GM19468 (cell line): Measurements from ENCODE around the gene TAP1.

Experiments used
- ATAC-seq: cut with Tn5 transposase; IDR thresholded peaks from one replicate; pipeline ENCODE4 v1.9.1; 2021; ENCODE audit warnings: mild to moderate bottlenecking, moderate library complexity, moderate number of reproducible peaks; ENCODE audit not compliant: unreplicated experiment; ENCODE audit errors: extremely low read depth

The TAP1 gene

GRCh38 chr6:32842690-32843089 is 10.8 kb downstream of the TAP1 start:
- no peak for ATAC-seq

GRCh38 chr6:32842021-32842650 is 11.4 kb downstream of the TAP1 start:
- ATAC-seq = no peak

DNA sequence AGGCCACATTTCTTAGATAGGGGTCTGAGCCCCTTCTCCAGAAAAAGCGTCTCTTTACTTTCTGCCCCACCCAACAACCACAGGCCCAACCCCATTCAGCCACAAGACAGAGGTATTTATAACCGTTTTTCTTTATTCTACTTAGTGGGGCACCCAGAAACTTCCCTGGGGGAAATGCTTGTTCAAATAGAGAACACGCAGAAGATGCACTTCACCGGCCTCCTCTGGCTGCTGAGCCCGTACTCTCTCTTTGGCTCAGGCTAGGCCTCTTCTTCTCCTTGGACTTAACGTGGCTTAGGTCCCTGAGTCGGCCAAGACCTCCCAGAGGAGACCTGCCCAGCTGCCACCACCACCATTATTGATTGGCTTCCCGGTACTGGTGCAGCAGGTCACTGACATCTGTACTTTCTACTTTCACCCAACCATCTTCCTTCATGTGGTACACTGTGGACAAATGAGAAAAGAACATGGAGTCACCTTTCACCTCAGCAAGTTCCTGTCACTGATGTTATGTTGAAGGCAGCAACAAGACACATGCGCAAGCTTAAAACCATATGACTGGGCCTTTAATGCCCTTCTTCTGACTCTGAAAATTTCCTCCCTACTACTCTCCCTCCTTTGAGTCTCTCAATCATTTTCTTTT is 12.8 kb downstream of the TAP1 start:
- no peak for ATAC-seq

- no peak for ATAC-seq
Measured at GRCh38 chr6:32839356-32839755, 14.1 kb downstream of the TAP1 start.

DNA sequence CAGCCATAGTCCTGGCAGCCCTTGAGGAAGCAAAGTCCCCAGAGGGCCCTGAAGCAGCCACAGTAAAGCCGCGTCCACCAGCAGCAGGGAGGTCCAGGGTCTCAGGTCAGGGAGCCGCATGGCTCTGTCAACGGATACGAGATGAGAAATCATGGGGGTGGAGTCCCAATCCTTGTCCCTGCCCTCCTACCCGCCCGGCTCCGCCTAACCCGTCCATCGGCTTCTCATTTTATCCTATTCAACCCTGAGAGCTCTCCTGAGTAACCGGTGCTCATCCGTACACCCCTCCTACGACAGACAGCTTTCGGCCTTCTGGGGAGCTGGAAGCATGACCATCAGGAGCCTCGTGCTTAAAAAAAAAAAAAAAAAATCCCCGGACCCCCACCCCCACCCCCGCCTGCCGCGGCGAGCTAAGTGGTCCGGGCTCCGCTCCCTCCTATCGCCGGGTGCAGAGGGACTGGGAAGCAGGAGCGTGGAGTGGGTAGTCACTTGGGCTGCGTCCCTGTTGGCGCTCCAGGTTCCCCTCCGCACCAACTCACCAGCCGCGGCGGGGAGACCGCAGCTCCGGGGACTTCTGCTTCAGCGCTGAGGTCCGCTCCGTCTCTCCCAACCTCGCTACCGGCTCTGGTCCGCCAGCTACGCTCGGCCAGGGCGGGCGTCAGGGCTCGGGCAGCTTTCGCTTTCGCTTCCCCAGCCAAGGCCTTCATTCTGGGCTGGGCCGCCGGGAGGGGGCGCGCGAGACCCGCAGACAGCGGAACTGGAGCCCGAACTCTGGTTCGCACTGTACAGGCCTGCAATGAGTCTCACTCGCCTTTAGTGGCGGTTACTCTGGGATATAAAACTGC is 15.2 kb downstream of the TAP1 start, which contains the start of gene TAP2:
TSS of gene TAP2 (minus strand) at position 626 of the 845 bp plus-strand sequence. CDS start at position 120, 506 bp downstream.
- ATAC-seq = peak; percentile 62

- no peak for ATAC-seq
Measured at GRCh38 chr6:32837651-32838113, 15.8 kb downstream of the TAP1 start.

DNA sequence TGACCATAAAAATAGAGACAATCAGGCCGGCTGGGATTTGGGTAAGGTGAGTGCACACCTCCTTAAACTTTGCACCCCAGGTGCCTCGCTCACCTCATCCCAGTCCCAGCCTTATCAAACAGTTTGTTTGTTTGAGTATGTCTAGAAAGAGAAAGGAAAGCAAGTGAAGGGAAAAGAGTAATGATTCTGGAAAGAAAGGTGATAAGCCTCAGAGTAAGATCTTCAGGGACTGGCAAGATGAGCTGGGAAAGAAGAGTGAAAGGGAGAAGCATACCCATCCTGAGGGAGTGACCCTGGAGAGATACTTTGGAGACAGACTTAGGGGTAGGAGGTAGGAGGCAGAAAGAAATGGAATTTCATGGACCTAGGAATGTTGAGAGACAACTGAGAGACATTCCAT is 16.6 kb downstream of the TAP1 start:
- no peak for ATAC-seq

DNA sequence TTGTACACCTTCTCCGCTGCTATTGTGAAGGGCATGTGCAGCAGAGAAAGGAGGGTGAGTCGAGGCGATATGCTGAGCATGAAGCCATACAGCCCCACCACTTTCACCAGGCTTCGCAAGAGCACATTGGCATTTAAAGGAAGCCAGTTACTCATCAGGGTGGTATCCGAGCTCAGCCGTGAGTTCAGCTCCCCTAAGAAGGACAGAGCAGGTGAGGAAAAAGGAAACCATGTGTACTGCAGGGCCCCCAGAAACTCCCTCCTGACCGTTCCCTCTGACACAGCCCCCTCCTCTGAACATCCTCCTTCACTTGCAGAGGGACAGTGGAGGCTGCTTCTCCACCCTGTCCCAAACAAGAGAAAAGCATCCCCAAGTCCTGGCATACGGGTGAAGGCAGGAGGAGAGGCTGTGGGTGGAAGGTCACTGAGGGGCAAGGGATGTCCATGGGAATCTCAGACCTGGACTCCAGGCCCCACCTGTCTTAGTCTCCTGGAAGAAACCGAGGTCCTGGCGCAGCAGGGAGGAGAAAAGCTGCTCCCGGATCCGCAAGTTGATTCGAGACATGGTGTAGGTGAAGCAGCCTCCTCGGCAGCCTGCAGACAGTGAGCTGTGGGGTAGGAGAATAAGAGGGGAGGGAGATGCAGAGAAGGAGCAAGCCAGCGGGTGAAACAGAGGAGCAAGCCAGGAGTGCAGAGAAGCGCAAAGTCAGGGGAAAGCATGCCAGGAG is 18.2 kb downstream of the TAP1 start:
- ATAC-seq = no peak

GRCh38 chr6:32833664-32834063 is 19.8 kb downstream of the TAP1 start:
- no peak for ATAC-seq

DNA sequence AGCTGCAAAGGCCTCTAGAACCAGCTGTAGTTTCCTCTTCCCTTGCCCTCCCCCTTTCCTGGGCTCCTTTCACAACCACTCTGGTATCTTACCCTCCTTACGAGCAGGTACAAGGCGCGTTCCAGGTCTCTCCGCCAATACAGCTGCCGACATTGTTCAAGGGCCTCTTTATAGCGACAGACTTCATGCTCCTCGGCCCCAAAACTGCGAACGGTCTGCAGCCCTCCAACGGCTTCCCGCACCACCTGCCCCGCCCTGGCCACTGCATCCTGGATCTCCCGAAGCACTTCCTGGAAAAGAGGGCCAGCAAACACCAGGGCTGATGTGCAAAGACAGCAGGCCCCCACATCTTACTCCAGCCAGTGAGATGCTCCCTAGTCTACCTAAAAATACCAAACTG is 21.0 kb downstream of the TAP1 start:
- ATAC-seq = no peak

DNA sequence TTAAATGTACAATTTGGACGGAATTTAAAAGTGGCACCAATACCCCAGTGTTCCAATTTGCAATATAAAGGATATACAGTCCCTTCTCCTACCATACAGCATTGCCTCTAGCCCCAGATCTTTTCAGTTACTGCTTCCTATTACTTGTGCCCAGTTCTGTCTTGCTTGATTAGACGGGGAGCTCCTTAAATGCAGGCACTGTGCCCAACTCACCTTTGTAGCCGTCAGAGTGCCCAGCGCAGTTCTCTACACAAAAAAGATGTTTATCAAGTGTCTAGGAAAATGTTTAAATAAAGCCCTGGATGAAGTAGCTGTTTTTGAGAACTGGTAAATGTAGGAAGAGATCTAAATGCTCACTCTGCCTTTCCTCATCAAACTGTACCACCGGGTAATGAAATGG is 22.6 kb downstream of the TAP1 start:
- no peak for ATAC-seq

DNA sequence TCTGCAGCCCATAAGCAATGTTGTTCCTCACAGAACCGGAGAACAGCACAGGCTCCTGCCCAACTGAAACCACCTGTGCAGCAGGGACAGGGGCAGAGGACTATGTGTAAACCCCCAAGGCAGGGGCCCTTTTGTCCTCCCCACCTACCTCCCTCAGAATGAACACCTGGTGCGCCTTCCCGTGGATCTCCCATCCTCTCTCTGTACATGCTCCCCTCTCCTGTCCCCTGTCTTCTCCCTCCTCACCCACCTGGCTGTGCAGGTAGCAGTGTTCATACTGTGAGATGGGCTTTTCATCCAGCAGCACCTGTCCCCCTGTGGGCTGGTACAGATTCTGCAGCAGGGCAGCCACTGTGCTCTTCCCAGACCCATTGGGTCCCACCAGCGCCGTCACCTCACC is 23.5 kb downstream of the TAP1 start:
- ATAC-seq = no peak

- ATAC-seq = no peak
Measured at GRCh38 chr6:32829495-32829894, 24.0 kb downstream of the TAP1 start.

GRCh38 chr6:32827025-32827424 is 26.5 kb downstream of the TAP1 start:
- ATAC-seq = no peak

- no peak for ATAC-seq
Measured at GRCh38 chr6:32825966-32826365, 27.5 kb downstream of the TAP1 start.

GRCh38 chr6:32819729-32820128 is 33.8 kb downstream of the TAP1 start:
- ATAC-seq = no peak

DNA sequence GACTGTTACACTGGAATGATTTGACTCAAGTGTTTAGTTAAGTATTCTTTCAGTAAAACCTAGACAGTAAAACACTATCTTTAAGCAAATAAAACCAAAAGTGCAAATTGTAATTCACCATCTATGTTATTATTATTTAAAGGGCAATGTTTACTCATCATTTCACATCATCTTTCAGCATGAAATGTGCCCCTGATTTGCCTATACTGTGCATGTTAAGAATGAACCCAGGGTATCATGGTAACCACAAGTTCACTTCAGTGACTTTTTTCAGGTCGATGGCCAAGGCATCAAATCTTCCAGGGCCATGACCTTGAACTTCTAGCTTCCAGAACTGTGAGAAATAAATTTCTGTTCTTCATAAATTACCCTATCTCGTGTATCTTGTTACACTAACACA is 34.6 kb downstream of the TAP1 start:
- ATAC-seq = no peak

- no peak for ATAC-seq
Measured at GRCh38 chr6:32816746-32817204, 36.7 kb downstream of the TAP1 start, which contains the start of gene HLA-DOB. Gene HLA-DOB, minus strand, starts transcription at chr6:32817002. Its CDS starts 51 bp downstream, at chr6:32816951.

GRCh38 chr6:32815996-32816395 is 37.5 kb downstream of the TAP1 start:
- no peak for ATAC-seq

DNA sequence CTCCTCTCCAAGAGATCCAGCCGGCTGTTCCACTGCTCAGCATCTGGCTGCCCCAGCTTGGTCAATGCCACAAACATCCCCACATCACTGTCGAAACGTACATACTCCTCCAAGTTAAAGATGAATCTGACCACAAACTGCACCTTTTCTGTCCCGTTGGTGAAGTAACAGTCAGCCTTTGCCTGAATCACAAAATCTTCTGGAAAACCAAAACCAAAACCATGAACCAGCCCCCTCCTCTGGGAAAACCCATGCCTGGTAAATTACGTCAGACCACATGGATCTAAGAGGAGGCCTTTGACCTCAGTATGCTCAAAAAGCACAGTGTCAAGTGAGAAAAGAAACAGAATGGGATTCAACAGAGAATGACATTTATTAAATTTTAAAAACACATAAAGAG is 38.4 kb downstream of the TAP1 start:
- no peak for ATAC-seq
